K562 (cell line): Measurements from ENCODE around the gene PAK1IP1. TPM values are rescaled to one million over a fixed set of nuclear protein-coding genes. Genes with fewer than 3 reads are reported as not detected.

ENCODE experiments used
- ADNP ChIP-seq: fragments of 200-800 bp; sonication (Bioruptor generic); IDR thresholded peaks from 2 replicates; pipeline ENCODE4 v1.6.1; 2016; ENCODE audit warnings: missing genetic modification characterization, missing compliant biosample characterization
- BRCA1 ChIP-seq, 2 experiments: fragments of 450-650 bp in 1 of 2; sonication (generic) in 1 of 2; formaldehyde crosslinking in 1 of 2; IDR thresholded peaks; 2 replicates each; pipeline versions ENCODE4 v1.5.0 to v1.6.1; 2017 to 2020; ENCODE audit warnings: mild to moderate bottlenecking in 1 of 2, missing genetic modification reagents in 1 of 2
- CBFA2T2 ChIP-seq: fragments of 450-650 bp; conservative IDR thresholded peaks from 2 replicates; pipeline ENCODE4 v1.6.1; 2017; ENCODE audit warnings: mild to moderate bottlenecking
- CREB1 ChIP-seq, 2 experiments: sonication (generic) in 1 of 2; formaldehyde crosslinking in 1 of 2; IDR thresholded peaks; 2 replicates each; pipeline versions ENCODE4 v1.6.1 to v1.8.0; 2012 to 2022; ENCODE audit warnings: inconsistent platforms in 1 of 2, mild to moderate bottlenecking in 1 of 2, missing genetic modification reagents in 1 of 2, moderate library complexity in 1 of 2
- CSDE1 ChIP-seq, 2 experiments: fragments of 450-650 bp; IDR thresholded peaks; 2 replicates each; pipeline ENCODE4 v1.6.1; 2016; ENCODE audit warnings: mild to moderate bottlenecking in 1 of 2
- EZH2 ChIP-seq: IDR thresholded peaks from 2 replicates; pipeline ENCODE4 v1.6.1; 2012; ENCODE audit warnings: low read depth, mild to moderate bottlenecking, inconsistent platforms, low read length, borderline replicate concordance
- ILK ChIP-seq: fragments of 450-650 bp; IDR thresholded peaks from 2 replicates; pipeline ENCODE4 v1.6.1; 2016; ENCODE audit warnings: missing genetic modification characterization, low read depth, mild to moderate bottlenecking, missing compliant biosample characterization, moderate library complexity, borderline replicate concordance
- MIER1 ChIP-seq: fragments of 450-650 bp; IDR thresholded peaks from 2 replicates; pipeline ENCODE4 v1.6.1; 2016; ENCODE audit warnings: antibody characterized with exemption, mild to moderate bottlenecking, low read depth
- NFE2 ChIP-seq: IDR thresholded peaks from 2 replicates; pipeline ENCODE4 v1.6.1; 2014; ENCODE audit warnings: antibody characterized with exemption, low read depth
- PPARD ChIP-seq: fragments of 250-450 bp; sonication (Bioruptor Pico); IDR thresholded peaks from 2 replicates; pipeline ENCODE4 v1.8.0; 2022; ENCODE audit warnings: inconsistent platforms, mild to moderate bottlenecking, moderate library complexity
- RNF2 ChIP-seq: sonication (generic); IDR thresholded peaks from 2 replicates; pipeline ENCODE4 v1.6.1; 2016
- RUNX1 ChIP-seq: sonication (generic); IDR thresholded peaks from 2 replicates; pipeline ENCODE4 v1.6.1; 2016; ENCODE audit warnings: antibody characterized with exemption, low read depth
- SMARCA4 ChIP-seq: fragments of 450-650 bp; IDR thresholded peaks from 2 replicates; pipeline ENCODE4 v1.6.1; 2016
- SMARCB1 ChIP-seq: IDR thresholded peaks from 2 replicates; pipeline ENCODE4 v1.6.1; 2011; ENCODE audit warnings: improper control_type of control experiment, low read depth; ENCODE audit not compliant: insufficient read length
- SPI1 ChIP-seq: IDR thresholded peaks from 2 replicates; pipeline ENCODE4 v1.6.1; 2011; ENCODE audit warnings: low read depth, low read length, control low read depth, borderline replicate concordance
- SRSF7 ChIP-seq: fragments of 200-400 bp; formaldehyde crosslinking; optimal IDR thresholded peaks from 2 replicates; pipeline ENCODE3; 2017; ENCODE audit warnings: mild to moderate bottlenecking, low read depth, low read length
- STAT6 ChIP-seq: sonication (generic); formaldehyde crosslinking; IDR thresholded peaks from 2 replicates; pipeline ENCODE4 v1.8.1; 2023; ENCODE audit warnings: mild to moderate bottlenecking, missing genetic modification reagents
- ZNF124 ChIP-seq: sonication (generic); formaldehyde crosslinking; IDR thresholded peaks from 2 replicates; pipeline ENCODE4 v1.8.1; 2022; ENCODE audit warnings: missing genetic modification reagents
- ZNF174 ChIP-seq: fragments of 250-450 bp; sonication (Bioruptor Pico); IDR thresholded peaks from 2 replicates; pipeline ENCODE4 v1.4.0; 2020; ENCODE audit warnings: mild to moderate bottlenecking
- ZNF263 ChIP-seq: sonication (generic); formaldehyde crosslinking; IDR thresholded peaks from 2 replicates; pipeline ENCODE4 v1.8.0; 2022; ENCODE audit warnings: mild to moderate bottlenecking, missing genetic modification reagents, borderline replicate concordance
- ZNF592 ChIP-seq: fragments of 450-650 bp; IDR thresholded peaks from 2 replicates; pipeline ENCODE4 v1.6.1; 2017; ENCODE audit warnings: antibody characterized with exemption, mild to moderate bottlenecking
- ZNF644 ChIP-seq: fragments of 200-800 bp; sonication (Bioruptor generic); IDR thresholded peaks from 2 replicates; pipeline ENCODE4 v1.6.1; 2016; ENCODE audit warnings: low read depth, missing genetic modification characterization, missing compliant biosample characterization
- polyA plus RNA-seq, 8 experiments: library from polyadenylated mRNA; depleted of rRNA in 4 of 8; stranded (reverse) in 5 of 8; unstranded in 3 of 8; fragments of >200 nt; fragmentation: Nextera tagmentation in 2 of 8; fragmentation: Illumina TruSeq in 1 of 8; extraction: Ambion mirVana in 2 of 8; extraction: Trizol in 1 of 8; gene quantifications; 2 replicates each; pipeline versions ENCODE4 v1.2.1 to v1.2.3, GENCODE V29; 2011 to 2014; ENCODE audit warnings: inconsistent platforms in 1 of 8, missing spikeins in 1 of 8
- total RNA-seq, 7 experiments: library from RNA; depleted of rRNA in 6 of 7; stranded (reverse); fragments of >200 nt in 6 of 7; fragmentation: Illumina TruSeq in 2 of 7; extraction: Trizol in 2 of 7; gene quantifications; 2 replicates each; pipeline versions ENCODE4 v1.2.1 to v1.2.3, GENCODE V29; 2011 to 2021; ENCODE audit warnings: low replicate concordance in 1 of 7
- TF ChIP-seq, protein P1 (sequence below): fragments of 450-650 bp; formaldehyde crosslinking; IDR thresholded peaks from 2 replicates; pipeline ENCODE4 v1.4.0; 2020; ENCODE audit warnings: mild to moderate bottlenecking

Gene PAK1IP1
- total and polyA plus RNA-seq, 9 of the 15 experiments (the other 6 are each of a cell fraction or from before 2014, with no cell fraction given) = 50.0 to 200 (median 87.0) TPM

- TF ChIP-seq ZNF644 (no peak), PPARD (CRISPR knock-in tag) (no peak), RNF2 (no peak), CBFA2T2 (peak; percentile 92), NFE2 (no peak), STAT6 (CRISPR knock-in tag) (no peak), SMARCA4 (peak; percentile 42; the same call in 1 of the 2 replicates), CSDE1 (IDR thresholded peaks at IDR 0.05) (no peak), BRCA1 (IDR thresholded peaks at IDR 0.05) (no peak), BRCA1 (CRISPR knock-in tag; IDR thresholded peaks at IDR 0.05) (no peak), EZH2 (no peak), MIER1 (no peak), ZNF263 (CRISPR knock-in tag) (no peak), SPI1 (no peak), ADNP (tag) (no peak), ZNF592 (no peak), SMARCB1 (no peak), SRSF7 (no peak), ZNF174 (no peak), RUNX1 (no peak), CREB1 (IDR thresholded peaks at IDR 0.05) (peak; percentile 66; the same call in 1 of the 2 replicates), CREB1 (CRISPR knock-in tag; IDR thresholded peaks at IDR 0.05) (no peak), ILK (tag) (no peak), ZNF124 (CRISPR knock-in tag) (no peak)
- TF ChIP-seq, protein P1, sequence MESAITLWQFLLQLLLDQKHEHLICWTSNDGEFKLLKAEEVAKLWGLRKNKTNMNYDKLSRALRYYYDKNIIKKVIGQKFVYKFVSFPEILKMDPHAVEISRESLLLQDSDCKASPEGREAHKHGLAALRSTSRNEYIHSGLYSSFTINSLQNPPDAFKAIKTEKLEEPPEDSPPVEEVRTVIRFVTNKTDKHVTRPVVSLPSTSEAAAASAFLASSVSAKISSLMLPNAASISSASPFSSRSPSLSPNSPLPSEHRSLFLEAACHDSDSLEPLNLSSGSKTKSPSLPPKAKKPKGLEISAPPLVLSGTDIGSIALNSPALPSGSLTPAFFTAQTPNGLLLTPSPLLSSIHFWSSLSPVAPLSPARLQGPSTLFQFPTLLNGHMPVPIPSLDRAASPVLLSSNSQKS (CRISPR knock-in tag) = no peak
Observed at GRCh38 chr6:10725044-10725443, 30.3 kb downstream of the PAK1IP1 start (continued).
